ENCODE measurements around the gene PRKAR1B.
"Not testable (repeated sequence)": the region's sequence is repeated elsewhere in the genome, so short reads cannot be mapped to it uniquely, and the experiment has no call there.

The PRKAR1B gene

DNA sequence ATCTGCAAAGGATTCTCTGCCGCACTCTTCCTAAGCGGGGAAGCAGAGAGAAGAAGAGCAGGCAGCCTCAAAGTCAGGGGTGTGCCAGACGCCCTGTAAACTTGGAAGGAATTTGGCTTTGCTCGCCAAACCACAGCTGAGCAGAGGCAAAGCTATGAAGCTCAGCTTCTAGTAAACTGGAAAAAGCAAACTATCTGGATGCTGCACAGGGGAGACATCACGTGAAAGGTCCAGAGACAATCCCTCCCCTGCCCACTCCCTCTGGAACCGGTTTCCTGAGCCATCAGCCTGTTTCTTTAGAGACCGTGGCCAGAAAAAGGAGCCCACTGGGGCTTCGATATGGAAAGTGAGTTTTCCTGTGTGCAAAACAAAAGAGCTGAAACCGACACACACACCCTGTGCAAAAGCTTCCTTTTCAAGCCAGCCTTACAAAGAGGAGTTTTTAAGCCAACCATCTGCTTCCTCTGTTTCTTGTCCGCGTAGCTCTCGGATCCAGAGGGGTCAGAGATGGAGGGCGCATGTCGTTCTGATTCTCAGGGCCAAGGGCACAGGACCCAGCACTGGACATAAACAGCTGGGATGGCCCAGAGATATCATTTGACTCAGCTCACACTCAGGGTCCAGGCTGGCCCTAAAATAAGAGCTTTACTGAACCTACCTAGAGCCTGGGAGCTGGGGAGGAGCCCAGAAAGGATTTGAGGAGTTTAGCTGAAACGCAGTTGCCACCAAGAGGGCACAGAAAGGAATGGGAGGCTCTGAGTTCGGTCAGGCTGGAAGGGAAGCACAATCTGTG lies 58.7 kb downstream of the PRKAR1B start:
- no peak for DNase-seq (ENCODE audit: low spot score)

DNA sequence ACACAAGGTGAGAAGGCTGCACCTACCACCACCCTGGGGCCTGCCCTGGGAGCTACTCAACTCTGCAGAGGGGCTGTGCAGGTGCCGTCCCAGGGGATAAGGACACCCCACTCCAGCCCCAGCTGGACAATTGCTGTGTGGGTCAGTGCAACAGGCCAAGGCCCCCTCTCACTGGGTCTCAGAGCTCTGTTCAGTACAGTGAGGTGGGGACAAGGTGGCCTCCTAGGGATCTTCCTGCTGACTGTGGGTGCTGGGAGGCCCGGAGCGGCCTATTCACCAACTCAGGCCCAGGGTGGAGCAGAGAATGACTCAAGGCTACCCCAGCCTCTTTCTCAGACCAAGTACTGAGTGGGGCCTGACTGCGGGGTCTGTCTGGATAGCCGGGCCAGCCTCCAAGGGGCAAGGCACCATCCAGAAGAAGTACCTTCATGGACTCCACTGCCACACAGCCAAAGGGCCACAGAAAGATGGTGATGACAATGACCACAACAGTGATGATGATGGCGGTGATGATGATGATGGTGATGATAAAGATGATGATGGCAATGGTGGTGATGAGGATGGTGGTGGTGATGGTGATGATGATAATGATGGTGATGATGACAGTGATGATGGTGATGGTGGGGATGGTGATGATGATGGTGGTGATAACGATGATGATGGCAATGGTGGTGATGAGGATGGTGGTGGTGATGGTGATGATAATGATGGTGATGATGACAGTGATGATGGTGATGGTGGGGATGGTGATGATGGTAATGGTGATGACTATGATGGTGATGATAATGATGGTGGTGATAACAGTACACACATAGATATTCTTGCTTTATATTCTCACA lies 60.4 kb downstream of the PRKAR1B start:
- no peak for DNase-seq (ENCODE audit: low spot score)

DNA sequence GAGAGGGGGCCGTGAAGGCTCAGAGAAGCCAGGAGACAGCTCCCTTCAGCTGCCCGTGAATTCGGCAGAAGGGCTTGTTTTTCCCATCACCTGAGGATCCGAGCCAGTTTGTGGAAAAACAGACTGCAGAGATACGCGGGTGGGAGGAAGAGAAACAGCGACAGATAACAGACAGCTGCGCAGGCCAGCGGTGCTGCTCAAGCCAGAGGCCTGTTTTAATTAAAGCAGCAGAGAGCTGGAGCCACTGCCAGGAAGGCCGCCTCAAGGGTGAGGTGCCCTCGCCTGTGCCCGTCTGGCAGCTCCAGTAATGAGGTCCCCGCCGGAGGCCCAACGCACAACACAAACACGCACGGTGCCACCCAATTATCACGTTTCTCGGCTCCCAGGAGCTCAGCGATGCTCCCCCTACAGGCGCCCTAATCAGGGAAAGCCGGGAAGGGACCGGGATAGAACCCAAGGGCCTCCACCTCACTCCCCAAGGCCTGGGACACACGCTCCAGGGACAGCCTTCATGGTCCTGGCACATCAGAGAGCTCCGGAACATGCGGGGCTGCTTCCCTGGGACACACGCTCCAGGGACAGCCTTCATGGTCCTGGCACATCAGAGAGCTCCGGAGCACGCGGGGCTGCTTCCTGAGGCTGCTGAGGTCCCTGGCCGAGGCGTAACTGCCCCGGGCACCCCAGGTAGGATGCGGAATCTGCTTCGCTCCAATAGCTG lies 61.2 kb downstream of the PRKAR1B start:
- no peak for DNase-seq (ENCODE audit: low spot score)

DNA sequence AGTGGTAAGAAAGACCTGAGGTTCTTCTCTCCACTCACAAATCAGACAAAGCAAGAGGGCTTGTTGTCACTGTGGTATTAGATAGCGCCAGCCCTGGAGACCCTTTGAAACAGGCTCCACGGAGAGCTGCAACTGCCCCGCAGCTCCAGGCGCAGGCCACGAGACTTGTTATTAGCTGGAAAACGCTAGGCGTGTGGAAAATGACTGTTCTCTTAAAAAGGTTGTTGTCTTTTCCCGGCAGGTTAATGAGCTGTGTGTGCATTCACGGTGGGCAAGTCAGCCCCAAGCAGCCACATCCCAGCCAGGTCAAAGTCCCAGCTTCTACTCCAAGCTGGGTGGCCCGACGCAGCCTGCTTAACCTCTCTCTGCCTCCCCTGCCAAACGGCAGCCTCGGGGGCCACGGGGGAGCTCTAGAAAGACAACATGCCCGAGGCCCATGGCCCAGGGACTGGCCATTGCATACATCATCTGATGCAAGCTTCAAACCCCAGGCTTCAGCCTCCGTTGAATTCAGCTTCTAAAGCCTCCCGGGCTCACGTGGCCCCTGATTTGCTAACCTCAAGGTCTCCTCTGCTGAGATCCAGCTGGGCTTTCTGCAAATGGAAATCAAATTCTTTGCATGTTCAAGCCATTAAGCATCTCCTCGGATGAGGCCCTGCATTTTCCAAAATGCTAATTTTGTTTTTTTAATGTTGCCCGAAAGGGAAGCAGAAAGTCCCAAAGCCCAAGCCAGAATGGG lies 61.9 kb downstream of the PRKAR1B start:
- no peak for DNase-seq (ENCODE audit: low spot score)

DNA sequence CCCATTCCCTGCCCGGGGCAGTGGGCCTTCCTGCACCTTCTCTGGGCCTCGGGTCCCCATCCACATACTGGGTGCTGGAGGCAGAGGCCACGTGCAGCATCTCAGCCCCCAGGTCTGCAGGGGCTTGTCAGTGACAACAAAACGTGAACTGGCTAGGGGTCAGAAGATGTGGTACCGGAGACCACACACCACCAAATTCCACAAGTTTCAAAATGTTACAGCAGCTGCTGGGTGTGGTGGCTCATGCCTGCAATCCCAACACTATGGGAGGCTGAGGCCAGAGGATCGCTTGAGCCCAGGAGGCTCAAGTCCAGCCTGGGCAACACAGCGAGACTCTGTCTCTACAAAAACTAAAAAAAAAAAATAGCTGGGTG lies 62.7 kb downstream of the PRKAR1B start:
- no peak for DNase-seq (ENCODE audit: low spot score)

DNA sequence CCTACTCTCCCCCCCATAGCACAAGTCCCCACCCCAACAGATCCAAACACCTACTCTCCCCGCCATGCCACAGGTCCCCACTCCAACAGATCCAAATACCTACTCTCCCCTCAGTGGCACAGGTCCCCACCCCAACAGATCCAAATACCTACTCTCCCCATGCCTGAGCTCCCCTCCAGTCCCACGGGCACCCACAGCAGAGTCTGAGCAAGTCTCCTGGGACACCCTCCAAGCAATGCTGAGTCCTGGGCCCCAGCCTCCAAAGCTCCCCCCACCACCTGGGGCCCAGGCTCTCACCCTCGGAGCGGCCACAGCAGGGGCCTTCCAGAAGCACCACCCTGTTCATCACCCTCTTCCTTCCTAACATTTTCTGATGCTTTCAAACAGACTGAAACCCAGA lies 64.5 kb downstream of the PRKAR1B start:
- DNase-seq (ENCODE audit: low spot score), result no peak

DNA sequence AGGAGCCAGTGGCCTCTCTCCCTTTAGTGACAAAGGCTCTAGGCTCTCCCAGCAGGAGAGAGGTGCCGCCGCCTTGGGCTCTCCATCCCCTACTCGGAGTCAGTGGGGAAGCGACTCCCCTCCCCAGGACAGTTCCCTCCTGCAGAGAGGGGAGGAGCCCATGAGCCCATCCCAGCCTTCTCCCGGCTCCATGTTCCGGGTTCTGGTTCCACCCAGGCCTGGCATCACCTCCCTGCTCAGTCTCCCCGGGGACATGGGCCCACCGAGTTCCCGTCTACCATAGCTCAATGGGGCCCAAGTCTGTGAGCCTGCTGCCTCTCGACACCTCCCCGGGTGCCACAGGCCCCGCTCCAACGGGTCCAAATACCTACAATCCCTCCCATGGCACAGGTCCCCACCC lies 67.1 kb downstream of the PRKAR1B start:
- no peak for DNase-seq (ENCODE audit: low spot score)

DNA sequence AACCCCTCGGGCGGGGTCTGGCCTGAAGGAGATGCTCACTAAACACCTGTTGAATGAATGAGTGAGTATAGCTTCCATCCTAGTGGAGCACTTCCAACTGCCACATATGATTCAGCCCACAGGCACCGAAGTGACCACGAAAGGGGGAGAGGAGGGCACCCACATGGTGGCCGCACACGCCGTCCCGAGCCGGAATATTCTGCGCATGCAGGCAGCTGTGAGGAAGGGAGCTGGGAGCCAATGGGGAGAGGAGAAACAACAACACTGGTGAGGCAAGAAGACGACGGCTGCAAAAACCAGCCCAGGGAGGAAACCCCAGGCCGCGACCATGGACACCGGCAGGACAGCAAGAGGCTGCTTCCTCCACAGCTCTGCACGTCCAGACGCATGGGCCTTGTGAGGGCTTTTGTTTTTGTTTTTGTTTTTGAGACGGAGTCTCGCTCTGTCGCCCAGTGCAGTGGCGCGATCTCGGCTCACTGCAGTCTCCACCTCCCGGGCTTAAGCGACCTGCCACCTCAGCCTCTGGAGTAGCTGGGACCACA lies 67.7 kb downstream of the PRKAR1B start:
- DNase-seq (ENCODE audit: low spot score), result no peak

DNA sequence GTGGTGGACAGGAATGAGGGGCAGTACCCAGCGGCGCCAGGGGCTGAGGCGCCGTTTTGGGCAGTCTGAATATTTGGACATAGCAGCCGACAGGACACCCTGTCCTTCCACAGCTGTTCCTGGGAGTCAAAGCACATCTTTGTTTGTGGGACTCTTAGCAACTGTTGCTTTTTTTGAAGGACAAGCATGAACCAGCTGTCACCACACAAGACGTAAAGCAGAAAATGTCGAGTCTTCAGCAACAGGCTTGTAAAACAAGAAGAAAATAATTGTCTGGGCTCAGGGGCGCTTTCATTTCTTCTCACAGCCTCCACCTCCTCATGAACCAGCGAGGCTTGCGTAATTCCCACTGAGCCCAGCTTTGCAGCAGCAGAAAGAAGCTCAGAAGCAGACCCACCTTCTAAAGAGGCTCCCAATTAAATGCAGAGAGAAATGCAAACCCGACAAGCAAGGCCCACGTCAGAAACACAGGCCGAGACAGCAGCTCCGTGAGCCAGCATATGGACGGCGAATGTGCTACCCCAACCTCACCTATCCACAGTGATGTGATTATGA lies 69.4 kb downstream of the PRKAR1B start:
- DNase-seq (ENCODE audit: low spot score), result no peak

DNA sequence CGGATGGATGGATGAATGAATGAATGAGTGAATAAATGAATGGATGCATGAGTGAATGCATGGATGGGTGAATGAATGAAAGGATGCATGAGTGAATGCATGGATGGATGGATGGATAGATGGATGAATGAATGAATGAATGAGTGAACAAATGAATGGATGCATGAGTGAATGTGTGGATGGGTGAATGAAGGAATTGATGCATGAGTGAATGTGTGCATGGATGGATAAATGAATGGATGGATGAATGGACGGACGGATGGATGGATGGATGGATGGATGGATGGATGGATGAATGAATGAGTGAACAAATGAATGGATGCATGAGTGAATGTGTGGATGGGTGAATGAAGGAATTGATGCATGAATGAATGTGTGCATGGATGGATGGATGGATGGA lies 70.1 kb downstream of the PRKAR1B start:
- DNase-seq (ENCODE audit: low spot score), result not testable (repeated sequence)

DNA sequence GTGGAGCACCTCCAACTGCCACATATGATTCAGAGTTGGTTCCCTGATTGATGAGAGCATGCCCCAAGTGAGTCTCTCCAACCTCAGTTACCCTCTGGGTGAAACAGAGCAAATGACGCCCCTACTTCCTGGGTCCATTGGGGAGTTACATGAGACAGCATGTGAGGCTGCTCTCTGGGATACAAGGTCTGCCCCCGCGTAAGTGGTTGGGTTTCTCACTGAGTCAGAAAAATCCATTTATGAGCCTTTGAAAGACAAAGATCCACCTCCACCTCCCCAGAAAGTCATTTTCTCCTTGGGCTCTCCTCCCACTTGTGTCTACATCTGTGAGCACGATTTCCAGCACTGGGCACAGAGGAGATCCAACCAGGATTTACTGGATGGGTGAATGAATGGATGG lies 71.3 kb downstream of the PRKAR1B start:
- no peak for DNase-seq (ENCODE audit: low spot score)

DNA sequence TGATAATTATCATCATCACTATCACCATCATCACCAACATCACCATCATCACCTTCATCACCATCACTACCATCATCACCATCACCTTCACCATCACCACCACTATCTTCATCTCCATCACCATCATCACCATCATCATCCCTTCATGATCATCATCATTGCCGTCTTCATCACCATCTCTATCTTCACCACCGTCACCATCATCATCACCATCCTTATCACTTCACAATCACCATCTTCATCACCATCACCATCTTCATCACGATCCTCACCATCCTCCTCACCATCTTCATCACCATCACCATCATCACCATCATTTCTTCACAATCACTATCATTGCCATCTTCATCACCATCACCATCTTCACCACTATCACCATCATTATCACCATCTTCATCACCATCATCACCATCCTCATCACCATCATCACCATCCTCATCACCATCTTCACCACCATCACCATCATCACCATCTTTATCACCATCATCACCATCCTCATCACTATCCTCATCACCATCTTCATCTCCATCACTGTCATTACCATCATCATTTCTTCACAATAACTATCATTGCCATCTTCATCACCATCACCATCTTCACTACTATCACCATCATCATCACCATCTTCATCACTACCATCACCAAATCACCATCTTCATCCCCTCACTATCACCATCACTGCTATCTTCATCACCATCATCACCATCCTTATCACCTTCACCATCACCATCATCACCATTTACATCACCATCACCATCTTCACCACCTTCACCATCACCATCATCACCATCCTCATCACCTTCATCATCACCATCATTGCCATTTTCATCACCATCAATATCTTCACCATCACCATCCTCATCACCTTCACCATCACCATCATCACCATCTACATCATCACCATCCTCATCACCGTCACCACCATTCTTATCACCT lies 73.0 kb downstream of the PRKAR1B start:
- no peak for DNase-seq (ENCODE audit: low spot score)

DNA sequence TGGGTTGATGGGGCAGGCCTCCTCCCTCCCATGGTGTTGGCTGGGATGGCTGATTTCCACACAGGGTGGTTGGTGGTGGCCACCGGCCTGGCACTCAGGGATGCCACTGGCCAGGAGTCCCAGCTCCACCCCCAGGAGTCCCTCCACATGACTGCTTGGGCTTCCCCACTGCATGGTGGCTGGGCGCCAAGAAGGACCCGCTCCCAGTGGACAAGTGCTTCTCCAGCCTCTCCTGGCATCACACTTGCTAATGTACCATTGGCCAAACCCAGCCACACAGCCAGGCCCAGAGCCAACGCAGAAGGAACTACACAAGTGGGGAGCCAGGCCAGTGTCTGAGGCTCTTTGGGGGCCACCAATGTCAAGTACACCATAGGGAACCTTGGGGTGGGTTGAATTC lies 74.2 kb downstream of the PRKAR1B start:
- no peak for DNase-seq (ENCODE audit: low spot score)

DNA sequence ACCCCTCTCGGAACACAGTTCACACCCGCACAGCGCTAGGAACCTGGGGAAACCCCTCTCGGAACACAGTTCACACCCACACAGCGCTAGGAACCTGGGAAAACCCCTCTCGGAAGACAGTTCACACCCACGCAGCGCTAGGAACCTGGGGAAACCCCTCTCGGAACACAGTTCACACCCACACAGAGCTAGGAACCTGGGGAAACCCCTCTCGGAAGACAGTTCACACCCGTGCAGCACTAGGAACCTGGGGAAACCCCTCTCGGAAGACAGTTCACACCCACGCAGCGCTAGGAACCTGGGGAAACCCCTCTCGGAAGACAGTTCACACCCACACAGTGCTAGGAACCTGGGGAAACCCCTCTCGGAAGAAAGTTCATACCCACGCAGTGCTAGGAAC lies 74.9 kb downstream of the PRKAR1B start:
- DNase-seq (ENCODE audit: low spot score), result not testable (repeated sequence)

DNA sequence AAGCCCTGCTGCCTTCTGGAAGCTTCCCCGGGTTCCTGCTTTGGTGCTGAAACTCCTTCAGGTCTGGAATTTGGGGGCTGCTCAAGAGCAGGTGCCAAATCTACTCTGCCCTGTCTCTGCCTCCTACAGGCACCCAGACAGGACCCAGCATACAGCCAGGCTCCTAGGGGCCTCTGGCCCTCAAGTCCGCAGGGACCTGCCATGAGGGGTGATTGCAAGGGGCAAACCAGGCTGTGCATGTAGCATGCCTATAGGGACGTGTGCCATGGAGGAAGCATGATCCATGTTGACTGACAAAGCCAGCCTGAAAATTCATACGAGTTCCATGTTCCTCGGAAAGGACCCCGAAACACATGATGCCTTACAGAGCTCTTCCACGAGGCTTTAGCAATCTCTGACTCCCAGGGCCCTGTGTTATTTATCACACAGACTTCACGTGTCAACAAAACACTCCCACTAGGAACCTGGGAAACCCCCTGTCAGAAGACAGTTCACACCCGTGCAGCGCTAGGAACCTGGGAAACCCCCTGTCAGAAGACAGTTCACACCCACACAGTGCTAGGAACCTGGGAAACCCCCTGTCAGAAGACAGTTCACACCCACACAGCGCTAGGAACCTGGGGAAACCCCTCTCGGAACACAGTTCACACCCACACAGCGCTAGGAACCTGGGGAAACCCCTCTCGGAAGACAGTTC lies 75.9 kb downstream of the PRKAR1B start:
- no peak for DNase-seq (ENCODE audit: low spot score)

DNA sequence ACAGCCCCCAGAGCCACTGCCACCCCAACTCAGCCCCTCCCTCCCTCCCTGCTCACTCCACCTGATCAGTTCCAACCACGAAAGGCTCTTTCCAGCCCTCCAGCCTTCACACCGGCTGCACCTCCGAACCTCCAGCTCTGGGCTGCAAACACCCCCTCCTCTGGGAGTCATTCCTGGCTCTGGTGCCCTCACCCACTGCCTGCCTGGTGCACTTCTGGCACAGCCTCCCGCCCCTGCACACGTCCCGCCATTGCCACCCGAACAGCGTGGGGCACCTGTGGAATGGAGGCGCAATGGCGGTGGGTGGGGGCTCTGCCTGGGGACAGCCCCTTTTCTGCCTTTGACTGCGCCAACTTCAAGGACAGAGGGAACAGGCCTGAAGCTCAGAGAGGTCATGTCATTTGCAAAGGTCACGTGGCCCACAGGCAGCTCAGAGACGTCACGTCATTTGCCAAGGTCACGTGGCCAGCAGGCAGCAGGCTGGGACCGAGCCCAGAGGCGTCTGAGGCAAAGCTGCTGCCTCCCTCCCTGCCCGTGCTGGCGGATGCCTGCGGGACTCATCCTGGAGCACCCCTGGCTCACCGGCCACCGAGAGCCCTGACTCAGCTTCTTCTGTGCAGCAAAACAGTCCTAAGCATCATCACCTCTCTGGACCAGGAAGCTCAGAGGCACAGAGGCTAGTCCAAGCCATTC lies 76.6 kb downstream of the PRKAR1B start:
- DNase-seq (ENCODE audit: low spot score), result no peak

DNA sequence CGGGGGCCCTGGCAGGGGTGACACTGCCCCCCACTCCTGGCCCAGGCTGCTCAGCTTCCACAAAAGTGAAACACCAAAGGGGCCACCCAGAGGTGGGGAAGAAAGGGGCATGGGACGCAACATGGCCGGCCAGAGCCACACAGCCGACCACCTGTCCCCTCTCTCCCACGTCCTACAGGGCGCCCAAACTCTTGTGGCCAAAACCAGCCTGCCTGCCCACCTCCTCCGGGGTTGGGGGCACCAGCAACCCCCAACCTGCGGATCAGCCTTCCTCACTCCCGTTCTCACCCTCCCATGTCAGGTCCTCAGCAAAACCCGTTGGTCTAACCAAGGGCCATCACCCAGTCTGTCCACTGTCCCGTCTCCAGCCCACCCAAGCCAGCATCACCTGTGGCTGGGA lies 80.1 kb downstream of the PRKAR1B start:
- no peak for DNase-seq (ENCODE audit: low spot score)

DNA sequence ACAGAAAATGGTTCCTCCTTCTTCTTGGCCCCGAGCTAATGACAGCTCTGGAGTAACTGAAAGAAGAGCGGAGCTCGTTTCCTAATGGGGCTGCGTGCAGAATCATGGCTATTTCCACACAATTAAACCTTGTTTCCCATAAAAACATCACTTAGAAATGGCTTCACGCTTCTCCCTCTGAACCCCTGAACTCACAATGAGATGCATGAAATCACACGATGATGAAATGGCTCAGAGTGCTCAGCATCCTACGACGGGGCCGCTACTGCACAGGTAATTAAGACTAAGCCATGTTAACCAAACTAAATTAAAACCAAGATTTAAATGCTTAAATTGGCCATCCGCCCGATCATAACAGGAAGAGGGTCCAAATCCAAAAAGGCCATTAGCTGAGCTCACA lies 80.6 kb downstream of the PRKAR1B start:
- no peak for DNase-seq (ENCODE audit: low spot score)

DNA sequence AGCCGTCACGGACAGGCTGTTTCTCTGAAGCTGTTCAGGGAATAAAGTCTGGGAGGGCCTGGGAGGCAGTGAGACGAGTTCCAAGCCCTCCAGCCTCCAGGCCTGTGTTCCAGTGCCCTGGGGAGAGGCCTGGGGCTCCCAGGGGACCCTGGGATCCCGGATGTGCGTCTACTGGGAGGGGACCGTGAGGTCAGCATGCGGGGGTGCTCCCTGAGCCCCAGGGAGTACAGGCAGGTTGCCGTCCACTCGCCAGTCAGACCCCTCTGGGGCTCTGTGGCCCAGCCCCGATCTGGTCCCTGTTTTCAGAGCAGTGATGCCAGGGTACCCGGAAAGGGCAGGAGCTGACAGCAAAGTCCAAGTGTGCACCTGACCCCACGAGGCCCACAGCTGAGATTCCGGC lies 81.5 kb downstream of the PRKAR1B start:
- DNase-seq (ENCODE audit: low spot score), result no peak

Data from RKO (cell line).